ENCODE measurements around the gene BMPR1A. TPM values are rescaled to one million over a fixed set of nuclear protein-coding genes. Genes with fewer than 3 reads are reported as not detected.

The BMPR1A gene
- total RNA-seq, 1 experiment from 2014 or later = 94.3 TPM

- intact Hi-C loops (cut with micrococcal nuclease; ENCODE audit: unreplicated experiment) (no loop called here), in situ Hi-C loops (cut with HindIII; ENCODE audit: low pct_unique_long_range_greater_than_20kb, low sequenced_read_pairs) (no loop called here)
- Histone ChIP-seq H3K4me1 (ENCODE audit: control insufficient read depth, insufficient read depth, low read length) (peaks cover 60% of the 10 kb centered on the region), H3K27me3 (ENCODE audit: control insufficient read depth, insufficient read depth, low read length) (no peaks in the 10 kb centered on the region), H3K9me3 (ENCODE audit: control insufficient read depth, insufficient read depth, low read depth, low read length) (no peaks in the 10 kb centered on the region), H3K36me3 (ENCODE audit: control insufficient read depth, insufficient read depth, low read length) (no peaks in the 10 kb centered on the region), H3K27ac (ENCODE audit: low read length) (peak within 1 kb of the TSS; percentile 70), H3K4me3 (ENCODE audit: low read depth in 2 of 2, low read length in 2 of 2) (0 out of 4 replicates have a peak within 1 kb of the TSS, but pooled peaks of 1 of the 2 experiments have one; percentile 2)
- ATAC-seq (peak; percentile 30), DNase-seq (ENCODE audit: low read depth, low spot score) (no peak)
- TF ChIP-seq TCF7L2 (IDR thresholded peaks at IDR 0.05; ENCODE audit: low read depth, low read length) (no peak), POLR2AphosphoS5 (IDR thresholded peaks at IDR 0.05; ENCODE audit: low read depth, low read length) (no peak), SIN3A (IDR thresholded peaks at IDR 0.05; ENCODE audit: borderline replicate concordance, insufficient read depth, low read depth, low read length) (no peak)
- TF ChIP-seq, protein P1, sequence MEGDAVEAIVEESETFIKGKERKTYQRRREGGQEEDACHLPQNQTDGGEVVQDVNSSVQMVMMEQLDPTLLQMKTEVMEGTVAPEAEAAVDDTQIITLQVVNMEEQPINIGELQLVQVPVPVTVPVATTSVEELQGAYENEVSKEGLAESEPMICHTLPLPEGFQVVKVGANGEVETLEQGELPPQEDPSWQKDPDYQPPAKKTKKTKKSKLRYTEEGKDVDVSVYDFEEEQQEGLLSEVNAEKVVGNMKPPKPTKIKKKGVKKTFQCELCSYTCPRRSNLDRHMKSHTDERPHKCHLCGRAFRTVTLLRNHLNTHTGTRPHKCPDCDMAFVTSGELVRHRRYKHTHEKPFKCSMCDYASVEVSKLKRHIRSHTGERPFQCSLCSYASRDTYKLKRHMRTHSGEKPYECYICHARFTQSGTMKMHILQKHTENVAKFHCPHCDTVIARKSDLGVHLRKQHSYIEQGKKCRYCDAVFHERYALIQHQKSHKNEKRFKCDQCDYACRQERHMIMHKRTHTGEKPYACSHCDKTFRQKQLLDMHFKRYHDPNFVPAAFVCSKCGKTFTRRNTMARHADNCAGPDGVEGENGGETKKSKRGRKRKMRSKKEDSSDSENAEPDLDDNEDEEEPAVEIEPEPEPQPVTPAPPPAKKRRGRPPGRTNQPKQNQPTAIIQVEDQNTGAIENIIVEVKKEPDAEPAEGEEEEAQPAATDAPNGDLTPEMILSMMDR (IDR thresholded peaks at IDR 0.05) = no peak
- TF ChIP-seq, protein P2, sequence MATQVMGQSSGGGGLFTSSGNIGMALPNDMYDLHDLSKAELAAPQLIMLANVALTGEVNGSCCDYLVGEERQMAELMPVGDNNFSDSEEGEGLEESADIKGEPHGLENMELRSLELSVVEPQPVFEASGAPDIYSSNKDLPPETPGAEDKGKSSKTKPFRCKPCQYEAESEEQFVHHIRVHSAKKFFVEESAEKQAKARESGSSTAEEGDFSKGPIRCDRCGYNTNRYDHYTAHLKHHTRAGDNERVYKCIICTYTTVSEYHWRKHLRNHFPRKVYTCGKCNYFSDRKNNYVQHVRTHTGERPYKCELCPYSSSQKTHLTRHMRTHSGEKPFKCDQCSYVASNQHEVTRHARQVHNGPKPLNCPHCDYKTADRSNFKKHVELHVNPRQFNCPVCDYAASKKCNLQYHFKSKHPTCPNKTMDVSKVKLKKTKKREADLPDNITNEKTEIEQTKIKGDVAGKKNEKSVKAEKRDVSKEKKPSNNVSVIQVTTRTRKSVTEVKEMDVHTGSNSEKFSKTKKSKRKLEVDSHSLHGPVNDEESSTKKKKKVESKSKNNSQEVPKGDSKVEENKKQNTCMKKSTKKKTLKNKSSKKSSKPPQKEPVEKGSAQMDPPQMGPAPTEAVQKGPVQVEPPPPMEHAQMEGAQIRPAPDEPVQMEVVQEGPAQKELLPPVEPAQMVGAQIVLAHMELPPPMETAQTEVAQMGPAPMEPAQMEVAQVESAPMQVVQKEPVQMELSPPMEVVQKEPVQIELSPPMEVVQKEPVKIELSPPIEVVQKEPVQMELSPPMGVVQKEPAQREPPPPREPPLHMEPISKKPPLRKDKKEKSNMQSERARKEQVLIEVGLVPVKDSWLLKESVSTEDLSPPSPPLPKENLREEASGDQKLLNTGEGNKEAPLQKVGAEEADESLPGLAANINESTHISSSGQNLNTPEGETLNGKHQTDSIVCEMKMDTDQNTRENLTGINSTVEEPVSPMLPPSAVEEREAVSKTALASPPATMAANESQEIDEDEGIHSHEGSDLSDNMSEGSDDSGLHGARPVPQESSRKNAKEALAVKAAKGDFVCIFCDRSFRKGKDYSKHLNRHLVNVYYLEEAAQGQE (IDR thresholded peaks at IDR 0.05; ENCODE audit: insufficient read depth in 1 of 2, low read depth in 2 of 2, low read length in 1 of 2) = no peak
- ChIA-PET POLR2A (no interaction called here), CTCF (interaction anchor here (0.6 to 2.4 kb wide), 4 partner anchors 8 to 127 kb away, joined by 5 to 25 read pairs (median 6); no protein-coding TSS in a partner anchor)
- no TSS peak for BruUV-seq (replicated peaks)
These were observed 201.9 kb downstream of the BMPR1A start, which contains the start of gene SNCG for GRCh38 chr10:86958116-86958900. Gene SNCG, plus strand, starts transcription at chr10:86958599. Its CDS starts 99 bp downstream, at chr10:86958698.

DNA sequence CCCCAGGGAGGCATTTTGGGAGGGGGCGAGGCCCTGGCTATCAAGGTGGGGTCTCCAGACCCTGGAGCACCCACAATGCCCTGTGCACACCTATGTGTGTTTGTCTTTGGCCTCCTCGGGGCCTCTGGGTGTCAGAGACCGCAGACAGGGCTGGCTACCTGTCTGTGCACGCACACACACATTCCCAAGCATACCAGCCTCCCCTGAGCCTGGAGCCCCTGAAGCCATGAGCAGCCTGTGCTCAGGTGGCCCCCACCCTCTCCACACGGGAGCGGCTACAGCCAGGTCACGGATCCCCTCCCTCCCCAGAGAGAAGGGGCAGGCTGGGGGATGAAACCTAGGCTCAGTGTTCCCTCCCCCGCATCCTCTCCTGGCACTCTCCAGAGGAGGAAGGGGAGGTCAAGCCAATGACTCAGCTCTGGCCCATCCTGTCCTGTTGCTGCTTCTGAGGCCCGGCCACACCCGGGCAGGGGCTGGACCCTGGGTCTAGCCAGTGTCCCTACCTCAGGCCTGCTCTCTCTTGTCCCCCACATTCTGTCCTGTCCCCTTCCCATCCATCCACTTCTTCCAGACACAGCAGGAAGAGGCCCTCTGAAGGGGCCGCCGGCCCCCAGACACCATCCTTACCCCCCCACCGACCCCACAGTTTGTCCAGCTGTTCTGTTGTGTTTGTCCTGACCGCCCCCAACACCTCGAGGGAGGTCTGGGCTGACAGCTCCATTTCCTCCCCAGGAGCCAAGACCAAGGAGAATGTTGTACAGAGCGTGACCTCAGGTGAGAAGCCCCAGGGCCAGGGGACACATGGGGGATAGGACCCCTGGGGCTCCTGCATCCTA lies 202.7 kb downstream of the BMPR1A start:
- in situ Hi-C loops (cut with HindIII; ENCODE audit: low pct_unique_long_range_greater_than_20kb, low sequenced_read_pairs) = no loop called here
- CTCF ChIA-PET = interaction anchor here (0.7 kb wide), 1 partner anchor 58 kb away, joined by 5 read pairs; no protein-coding TSS in a partner anchor
- no peak for DNase-seq (ENCODE audit: low read depth, low spot score)
- Histone ChIP-seq H3K4me3 (ENCODE audit: low read depth in 2 of 2, low read length in 2 of 2) (0 out of 4 replicates have a peak overlapping the region, but pooled peaks of 1 of the 2 experiments have one; percentile 2), H3K27me3 (ENCODE audit: control insufficient read depth, insufficient read depth, low read length) (no peaks in the 10 kb centered on the region), H3K36me3 (ENCODE audit: control insufficient read depth, insufficient read depth, low read length) (no peaks in the 10 kb centered on the region), H3K4me1 (ENCODE audit: control insufficient read depth, insufficient read depth, low read length) (peaks cover 56% of the 10 kb centered on the region), H3K27ac (ENCODE audit: low read length) (peak overlapping the region; percentile 70), H3K9me3 (ENCODE audit: control insufficient read depth, insufficient read depth, low read depth, low read length) (no peaks in the 10 kb centered on the region)
- intact Hi-C loops (cut with micrococcal nuclease; ENCODE audit: unreplicated experiment) = no loop called here
- POLR2A ChIA-PET = no interaction called here
- peak; percentile 71 for ATAC-seq
- TF ChIP-seq POLR2AphosphoS5 (IDR thresholded peaks at IDR 0.05; ENCODE audit: low read depth, low read length) = no peak
- TF ChIP-seq, protein P1 (IDR thresholded peaks at IDR 0.05) = no peak
- no peak for TF ChIP-seq SIN3A (IDR thresholded peaks at IDR 0.05; ENCODE audit: borderline replicate concordance, insufficient read depth, low read depth, low read length)
- TF ChIP-seq, protein P2 (IDR thresholded peaks at IDR 0.05; ENCODE audit: insufficient read depth in 1 of 2, low read depth in 2 of 2, low read length in 1 of 2) = no peak
- no peak for TF ChIP-seq TCF7L2 (IDR thresholded peaks at IDR 0.05; ENCODE audit: low read depth, low read length)
- BruUV-seq (replicated peaks) = no TSS peak

Data from Panc1 (cell line).